RWPE1 (cell line): Measurements from ENCODE around the gene PERM1.
A peak's percentile ranks its signal among the peaks of the same experiment; 100 is the strongest.

Experiments
- CTCF ChIA-PET: fragments of 350-600 bp; sonication (Branson Sonifier 250); formaldehyde crosslinking; extraction: SDS; loops from one replicate; lab custom pipeline; 2021; lab: Yijun Ruan, JAX
- POLR2A ChIA-PET: fragments of 400-600 bp; formaldehyde crosslinking; extraction: SDS; loops from one replicate; lab custom pipeline; 2020; ENCODE audit warnings: antibody characterized with exemption; ENCODE audit not compliant: low non-redundant PET; lab: Yijun Ruan, JAX
- DNase-seq: peaks from one replicate; pipeline ENCODE4 v3.0.0; 2012; ENCODE audit warnings: low spot score
- H3K27ac ChIP-seq: fragments of 450-650 bp; 2 replicates; pipeline ENCODE4 v1.5.1; 2017
- CTCF ChIP-seq: fragments of 450-650 bp; conservative IDR thresholded peaks from 2 replicates; pipeline ENCODE4 v1.5.1; 2017; ENCODE audit warnings: low read depth, mild to moderate bottlenecking

PERM1 gene

GRCh38 chr1:938711-939489 is 43.0 kb downstream of the PERM1 start:
- DNase-seq = no peak
- no peak overlapping the region for H3K27ac ChIP-seq
- ChIA-PET CTCF (interaction anchor here (0.5 to 5.4 kb wide), 14 partner anchors 10 to 387 kb away, joined by 3 to 53 read pairs (median 6); partner anchors contain the start of genes NOC2L and SAMD11), POLR2A (interaction anchor here (0.6 to 1.0 kb wide), 2 partner anchors 28 to 34 kb away, joined by 3 to 4 read pairs; no protein-coding TSS in a partner anchor)
- no peak for TF ChIP-seq CTCF

GRCh38 chr1:938088-938683 is 43.7 kb downstream of the PERM1 start:
- no peak overlapping the region for H3K27ac ChIP-seq
- ChIA-PET CTCF (interaction anchor here (0.5 to 2.5 kb wide), 13 partner anchors 10 to 69 kb away, joined by 3 to 53 read pairs (median 6); partner anchors contain the start of genes NOC2L and SAMD11), POLR2A (interaction anchor here (0.6 to 1.0 kb wide), 2 partner anchors 27 to 34 kb away, joined by 3 to 4 read pairs; no protein-coding TSS in a partner anchor)
- peak; percentile 49 for DNase-seq
- peak; percentile 71 for TF ChIP-seq CTCF

- CTCF ChIA-PET = interaction anchor here (0.6 to 2.5 kb wide), 11 partner anchors 9 to 61 kb away, joined by 3 to 53 read pairs (median 6); partner anchors contain the start of genes NOC2L and SAMD11
- H3K27ac ChIP-seq = no peak overlapping the region
- DNase-seq = no peak
- no peak for TF ChIP-seq CTCF
- POLR2A ChIA-PET = interaction anchor here (1.0 kb wide), 1 partner anchor 26 kb away, joined by 4 read pairs; no protein-coding TSS in a partner anchor
Observed at GRCh38 chr1:937521-937920, 44.4 kb downstream of the PERM1 start.

- ChIA-PET POLR2A (no interaction called here), CTCF (interaction anchor here (2.4 kb wide), 1 partner anchor 31 kb away, joined by 53 read pairs; no protein-coding TSS in a partner anchor)
- no peak overlapping the region for H3K27ac ChIP-seq
- TF ChIP-seq CTCF = no peak
- DNase-seq = no peak
Observed at GRCh38 chr1:936348-937264, 45.3 kb downstream of the PERM1 start.

GRCh38 chr1:935751-936231 is 46.1 kb downstream of the PERM1 start:
- no peak for TF ChIP-seq CTCF
- H3K27ac ChIP-seq = no peak overlapping the region
- POLR2A ChIA-PET = no interaction called here
- no peak for DNase-seq
- CTCF ChIA-PET = no interaction called here
